Stimulated activated CD8-positive, alpha-beta memory T cell treated with anti-CD3 and anti-CD28 coated beads, Interleukin-7, amount 100 ng/mL, for 1 hour (primary cell): ENCODE measurements around the gene KBTBD6.
A peak's percentile ranks its signal among the peaks of the same experiment; 100 is the strongest.
"Not testable (repeated sequence)": the region's sequence is repeated elsewhere in the genome, so short reads cannot be mapped to it uniquely, and the experiment has no call there.

Experiments
- DNase-seq, 2 donors: peaks; one replicate each; pipeline ENCODE4 v3.0.0-alpha.2; 2020; ENCODE audit warnings: low read depth in 2 of 2

KBTBD6 gene, protein sequence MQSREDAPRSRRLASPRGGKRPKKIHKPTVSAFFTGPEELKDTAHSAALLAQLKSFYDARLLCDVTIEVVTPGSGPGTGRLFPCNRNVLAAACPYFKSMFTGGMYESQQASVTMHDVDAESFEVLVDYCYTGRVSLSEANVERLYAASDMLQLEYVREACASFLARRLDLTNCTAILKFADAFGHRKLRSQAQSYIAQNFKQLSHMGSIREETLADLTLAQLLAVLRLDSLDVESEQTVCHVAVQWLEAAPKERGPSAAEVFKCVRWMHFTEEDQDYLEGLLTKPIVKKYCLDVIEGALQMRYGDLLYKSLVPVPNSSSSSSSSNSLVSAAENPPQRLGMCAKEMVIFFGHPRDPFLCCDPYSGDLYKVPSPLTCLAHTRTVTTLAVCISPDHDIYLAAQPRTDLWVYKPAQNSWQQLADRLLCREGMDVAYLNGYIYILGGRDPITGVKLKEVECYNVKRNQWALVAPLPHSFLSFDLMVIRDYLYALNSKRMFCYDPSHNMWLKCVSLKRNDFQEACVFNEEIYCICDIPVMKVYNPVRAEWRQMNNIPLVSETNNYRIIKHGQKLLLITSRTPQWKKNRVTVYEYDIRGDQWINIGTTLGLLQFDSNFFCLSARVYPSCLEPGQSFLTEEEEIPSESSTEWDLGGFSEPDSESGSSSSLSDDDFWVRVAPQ

DNA sequence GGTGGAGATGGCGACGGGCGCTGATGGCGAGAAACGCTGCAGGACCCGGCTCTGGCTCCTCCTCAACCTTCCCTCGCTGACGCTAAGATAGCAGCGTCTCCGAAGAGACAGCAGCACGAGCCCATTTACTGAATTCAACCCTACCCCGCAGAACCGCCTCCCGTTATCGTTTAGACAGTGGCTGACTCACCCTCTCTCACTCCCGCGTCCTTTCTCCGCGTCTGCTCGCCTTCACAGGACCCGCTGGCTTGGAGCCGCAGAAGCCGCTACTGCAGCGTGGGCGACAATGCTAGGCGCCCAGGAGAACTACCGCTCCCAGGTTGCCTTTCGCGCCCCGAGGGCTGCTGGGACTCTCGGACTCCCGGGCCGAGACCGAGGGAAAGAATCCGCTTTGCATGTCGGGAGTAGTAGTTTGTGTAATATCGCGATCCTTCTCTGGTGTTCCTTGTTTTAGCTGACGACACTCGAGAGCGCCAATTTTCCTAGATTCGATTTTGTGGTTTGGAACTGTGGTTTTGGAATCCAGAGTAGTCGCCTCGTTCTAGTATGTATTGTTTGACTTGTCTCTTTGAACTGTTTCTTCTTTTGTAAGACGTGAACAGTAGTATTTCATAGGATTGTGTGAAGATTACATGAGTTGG, at the start of gene KBTBD6:
TSS of gene KBTBD6 (minus strand) at position 291 of the 641 bp plus-strand sequence. CDS start 291 bp downstream, outside the sequence.
- peak; percentile 75 to 83 for DNase-seq

GRCh38 chr13:41182231-41182630, 49.6 kb upstream of the KBTBD6 start:
- DNase-seq = no peak

- DNase-seq = no peak
Observed at GRCh38 chr13:41179593-41180250, 47.1 kb upstream of the KBTBD6 start.

- no peak for DNase-seq
Observed at GRCh38 chr13:41178040-41178439, 45.4 kb upstream of the KBTBD6 start.

- no peak for DNase-seq
Observed at GRCh38 chr13:41177616-41178015, 45.0 kb upstream of the KBTBD6 start.

DNA sequence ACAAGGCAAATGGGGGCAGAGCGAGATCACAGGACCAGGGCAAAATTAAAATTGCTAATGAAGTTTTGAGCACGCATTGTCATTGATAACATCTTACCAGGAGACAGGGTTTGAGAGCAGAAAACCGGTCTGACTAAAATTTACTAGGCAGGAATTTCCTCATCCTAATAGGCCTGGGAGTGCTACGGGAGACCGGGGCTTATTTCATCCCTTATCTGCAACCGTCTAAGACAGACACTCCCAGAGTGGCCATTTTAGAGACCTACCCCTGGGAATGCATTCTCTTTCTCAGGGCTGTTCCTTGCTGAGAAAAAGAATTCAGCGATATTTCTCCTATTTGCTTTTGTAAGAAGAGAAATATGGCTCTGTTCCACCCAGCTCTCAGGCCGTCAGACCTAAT, 43.0 kb upstream of the KBTBD6 start:
- not testable (repeated sequence) for DNase-seq

DNA sequence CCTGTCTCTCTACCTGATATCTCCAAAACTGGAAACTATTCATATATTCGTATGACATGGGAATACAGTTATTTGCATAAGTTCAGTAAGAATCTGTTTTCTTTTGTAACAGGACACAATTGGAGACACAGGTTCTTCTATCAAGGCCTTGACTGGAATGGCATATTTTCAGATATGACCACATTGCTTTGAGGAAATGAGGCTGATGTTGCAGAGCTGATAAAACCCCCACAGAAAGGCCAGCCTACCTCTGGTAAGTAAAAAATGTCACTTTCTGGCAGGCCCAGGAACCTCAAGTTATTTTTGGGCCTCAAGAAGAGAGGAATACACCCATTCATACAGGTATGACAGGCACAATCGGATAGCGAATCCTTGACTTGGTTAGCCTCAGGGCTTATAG, 29.5 kb upstream of the KBTBD6 start:
- no peak for DNase-seq

- no peak for DNase-seq
Observed at GRCh38 chr13:41159174-41159573, 26.6 kb upstream of the KBTBD6 start.

DNA sequence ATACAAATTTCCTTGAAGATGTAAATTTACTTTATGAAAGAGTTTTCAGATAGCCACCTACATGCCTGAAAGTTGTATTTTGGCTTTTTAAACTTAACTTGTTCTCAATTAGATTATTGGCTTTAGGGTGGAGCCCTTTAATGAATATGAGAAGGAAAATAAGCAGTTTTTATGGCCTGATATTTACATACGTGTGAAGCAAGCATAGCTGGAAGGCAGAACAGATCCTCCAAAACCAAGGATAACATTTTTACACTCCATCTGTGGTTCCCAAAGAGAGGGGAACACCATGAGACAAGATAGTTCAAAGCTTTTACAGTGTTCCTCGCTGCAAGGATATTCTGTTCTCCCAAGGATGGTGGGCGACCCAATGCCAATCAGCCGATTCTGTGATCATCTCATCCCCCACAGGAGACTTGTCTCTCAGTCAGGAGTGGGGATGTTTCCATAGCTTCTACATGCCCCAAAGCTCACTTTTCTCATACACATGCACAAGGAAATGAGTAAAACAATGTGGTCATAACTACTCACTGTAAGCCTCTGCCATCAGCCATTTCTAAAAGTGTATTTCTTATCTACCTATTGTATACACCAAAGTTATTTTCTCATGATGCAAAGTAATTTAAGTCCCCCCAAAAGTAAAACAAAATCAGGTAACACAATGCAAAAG, 24.6 kb upstream of the KBTBD6 start:
- DNase-seq = no peak

DNA sequence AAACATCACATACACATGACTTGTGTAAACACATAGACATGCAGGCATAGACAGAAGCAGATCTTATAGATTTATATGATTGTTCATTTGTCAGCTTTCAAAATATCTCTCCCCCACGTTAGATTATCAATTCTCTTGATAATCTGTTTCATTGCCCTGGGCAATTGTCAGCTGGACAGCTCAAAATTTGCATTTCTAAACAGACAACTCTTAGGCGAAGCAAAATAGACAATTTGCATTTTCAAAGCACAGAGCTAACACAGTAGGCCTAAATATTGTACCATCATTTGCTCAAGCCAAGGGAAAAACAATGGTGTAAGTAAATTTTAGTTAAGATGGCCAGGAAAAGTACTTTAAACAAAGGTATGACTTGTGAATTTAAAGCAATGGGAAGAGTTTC, 24.0 kb upstream of the KBTBD6 start:
- DNase-seq = no peak

GRCh38 chr13:41154042-41154441, 21.4 kb upstream of the KBTBD6 start:
- DNase-seq = no peak

DNA sequence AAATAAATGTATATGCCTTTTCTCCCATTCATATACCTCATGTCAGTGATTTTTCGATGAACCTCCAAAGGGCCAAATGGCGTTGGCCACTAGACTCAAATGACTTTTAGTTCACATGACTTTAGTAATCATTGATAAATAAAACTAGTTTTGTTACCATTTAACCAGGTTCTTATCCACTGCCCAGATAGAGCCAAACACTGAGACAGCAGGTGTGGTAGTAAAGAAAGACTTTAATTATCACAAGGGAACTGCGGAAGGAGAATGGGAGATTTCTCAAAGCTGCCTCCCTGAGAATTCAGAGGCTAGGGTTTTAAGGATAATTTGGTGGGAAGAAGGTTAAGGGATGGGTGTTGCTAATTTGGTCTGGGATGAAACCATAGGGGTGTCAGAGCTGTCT, 19.4 kb upstream of the KBTBD6 start:
- no peak for DNase-seq

GRCh38 chr13:41150058-41150457, 17.5 kb upstream of the KBTBD6 start:
- DNase-seq = no peak

- DNase-seq = no peak
Observed at GRCh38 chr13:41148419-41149283, 16.0 kb upstream of the KBTBD6 start.

DNA sequence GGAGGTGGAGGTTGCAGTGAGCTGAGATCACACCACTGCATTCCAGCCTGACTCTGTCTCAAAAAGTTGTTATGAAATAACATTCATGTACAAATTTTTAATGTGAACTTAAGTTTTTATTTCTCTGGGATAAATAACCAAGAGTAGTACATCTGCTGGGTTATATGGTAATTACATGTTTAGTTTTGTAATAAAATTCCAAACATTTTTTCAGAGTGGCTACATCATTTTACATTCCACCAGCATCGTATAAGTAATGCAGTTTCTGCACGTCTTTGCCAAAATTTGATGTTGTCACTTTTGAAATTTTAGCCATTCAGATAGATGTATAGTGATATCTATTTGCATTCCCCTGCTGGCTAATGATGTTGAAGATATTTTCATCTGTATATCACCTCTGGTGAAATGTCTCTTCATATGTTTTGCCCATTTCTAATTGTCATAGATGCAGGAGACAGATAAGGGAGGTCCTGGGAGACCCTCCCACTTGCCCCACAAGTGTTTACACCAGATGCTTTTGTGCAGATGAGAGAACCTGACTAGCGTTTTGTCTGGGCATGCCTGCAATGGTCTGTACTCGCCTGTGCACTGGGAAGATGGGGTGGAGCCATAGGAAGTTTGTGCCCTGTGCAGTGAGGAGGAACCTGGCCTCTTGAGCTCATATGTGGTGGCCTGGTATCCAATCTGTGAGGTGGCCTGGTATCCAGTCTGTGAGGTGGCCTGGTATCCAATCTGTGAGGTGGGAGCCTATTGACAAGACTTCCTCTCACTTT, 12.7 kb upstream of the KBTBD6 start:
- no peak for DNase-seq

- DNase-seq = no peak
Observed at GRCh38 chr13:41144576-41144975, 12.0 kb upstream of the KBTBD6 start.

DNA sequence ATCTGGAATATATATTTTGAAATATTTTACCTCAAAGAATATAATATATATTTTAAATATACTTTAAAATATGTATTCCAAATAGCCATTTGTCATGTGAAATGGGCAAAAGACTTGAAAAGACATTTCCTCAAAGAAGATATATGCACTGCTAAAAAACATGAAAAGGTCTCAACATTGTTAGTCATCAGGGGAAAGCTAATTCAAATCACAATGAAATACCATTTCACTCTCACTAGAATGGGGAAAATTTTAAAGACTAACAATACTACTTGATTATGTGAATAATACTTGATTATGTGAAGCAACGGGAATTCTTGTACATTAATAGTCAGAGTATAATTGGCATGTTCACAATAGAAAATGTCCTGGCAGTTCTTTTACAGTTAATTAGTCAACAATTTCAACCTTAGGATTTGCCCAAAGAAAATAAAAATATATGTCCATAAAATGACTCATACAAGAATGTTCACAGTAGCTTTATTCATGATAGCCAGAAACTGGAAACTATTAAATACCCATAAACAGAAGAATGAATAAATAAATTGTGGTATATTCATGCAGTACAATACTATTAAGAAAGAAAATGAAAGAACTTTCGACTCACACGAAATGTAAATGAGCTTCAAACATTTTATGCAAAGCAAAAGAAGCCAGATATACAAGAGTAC, 6.8 kb upstream of the KBTBD6 start:
- no peak for DNase-seq

DNA sequence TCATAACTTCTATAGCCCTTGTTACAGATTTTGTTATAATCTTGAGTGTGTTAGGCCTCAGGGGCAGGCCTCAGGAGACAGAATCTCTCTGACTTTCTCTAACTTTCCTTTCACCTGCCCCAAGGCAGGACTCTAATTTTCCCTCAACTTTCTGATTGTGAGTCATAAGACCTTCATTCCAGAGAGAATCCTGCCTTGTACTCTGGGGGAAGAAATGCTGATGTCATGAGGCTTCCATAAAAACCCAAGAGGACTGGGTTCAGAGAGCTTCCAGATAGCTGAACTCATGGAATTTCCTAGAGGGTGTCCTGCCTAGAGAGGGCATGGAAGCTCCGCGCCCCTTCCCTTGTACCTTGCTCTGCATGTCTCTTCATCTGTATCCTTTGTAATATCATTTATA, 5.3 kb upstream of the KBTBD6 start:
- DNase-seq = no peak

DNA sequence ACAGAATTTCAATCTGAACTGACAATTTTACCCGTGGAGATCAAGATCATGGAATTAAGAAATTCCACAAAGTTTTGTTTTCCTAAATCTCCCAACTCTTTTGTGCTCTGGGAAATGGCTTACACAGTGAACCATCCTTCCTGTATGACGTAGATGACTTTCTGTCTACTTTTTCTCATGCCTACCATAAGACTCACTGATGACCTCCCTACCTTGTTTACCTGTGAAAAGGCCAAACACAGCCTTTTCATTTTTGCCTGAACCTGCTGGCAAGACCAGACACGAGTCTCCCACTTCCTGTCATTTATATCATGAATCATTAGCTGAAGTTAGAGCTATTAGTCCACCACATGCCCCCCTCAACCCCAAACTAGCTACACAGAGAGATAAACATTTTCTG, 4.6 kb upstream of the KBTBD6 start:
- no peak for DNase-seq
